ENCODE data around the gene KCNQ4. TPM values are rescaled to one million over a fixed set of nuclear protein-coding genes. Genes with fewer than 3 reads are reported as not detected.

Gene KCNQ4
- total RNA-seq, 1 donor from 2014 or later, result 14.5 TPM

DNA sequence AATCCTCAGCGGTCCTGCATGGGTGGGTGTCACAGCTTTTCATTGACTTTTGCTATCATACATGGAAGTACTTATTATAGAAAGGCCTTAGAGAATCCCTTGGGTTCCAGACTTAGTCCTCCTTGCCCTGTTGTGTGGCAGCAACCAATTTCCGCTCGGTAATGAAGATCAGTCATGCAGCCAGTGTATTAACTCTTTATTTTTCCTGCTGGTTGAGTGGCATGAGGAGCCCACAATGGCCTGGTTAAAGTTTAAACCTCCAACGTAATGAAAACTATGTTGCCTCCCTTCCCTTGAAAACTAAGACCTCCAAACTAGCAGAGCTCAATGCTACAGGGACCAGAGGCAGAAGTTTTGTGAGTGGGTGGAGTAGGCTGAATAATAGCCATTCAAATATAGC, 58.6 kb downstream of the KCNQ4 start:
- no peak overlapping the region for H3K4me3 ChIP-seq
- TF ChIP-seq CTCF (IDR thresholded peaks at IDR 0.05), result no peak
- no peak overlapping the region for H3K27ac ChIP-seq
- H3K36me3 ChIP-seq, result peaks cover 15 to 16% of the 10 kb centered on the region in 2 donors
- no peak for DNase-seq (ENCODE audit: low spot score in 2 of 2)
- intact Hi-C loops (cut with DNase I), result no loop called here
- no peaks in the 10 kb centered on the region for H3K9me3 ChIP-seq
- H3K4me1 ChIP-seq, result no peaks in the 10 kb centered on the region
- no peaks in the 10 kb centered on the region for H3K27me3 ChIP-seq

DNA sequence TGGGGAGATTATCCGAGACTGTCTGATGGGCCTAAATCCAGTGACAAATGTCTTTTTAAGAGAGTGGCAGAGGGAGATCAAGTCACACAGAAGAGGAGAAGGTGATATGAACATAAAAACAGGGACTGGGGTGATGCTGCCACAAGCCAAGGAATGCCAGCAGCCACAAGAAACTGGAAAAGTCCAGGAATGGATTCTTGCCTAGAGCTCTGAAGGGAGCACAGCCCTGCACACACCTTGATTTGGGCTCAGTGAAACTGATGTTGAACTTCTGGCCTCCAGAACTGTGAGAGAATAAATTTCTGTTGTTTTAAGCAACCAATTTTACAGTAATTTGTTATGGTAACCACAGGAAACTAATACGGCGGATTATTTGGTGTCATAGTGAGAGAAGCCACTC, 59.1 kb downstream of the KCNQ4 start:
- DNase-seq (ENCODE audit: low spot score in 2 of 2), result no peak
- Histone ChIP-seq H3K27me3 (no peaks in the 10 kb centered on the region), H3K4me1 (no peaks in the 10 kb centered on the region), H3K9me3 (no peaks in the 10 kb centered on the region), H3K27ac (no peak overlapping the region), H3K4me3 (no peak overlapping the region), H3K36me3 (peaks cover 15 to 16% of the 10 kb centered on the region in 2 donors)
- TF ChIP-seq CTCF (IDR thresholded peaks at IDR 0.05), result no peak
- intact Hi-C loops (cut with DNase I), result no loop called here

- DNase-seq (ENCODE audit: low spot score in 2 of 2), result no peak
- Histone ChIP-seq H3K27me3 (no peaks in the 10 kb centered on the region), H3K4me1 (peaks cover 0 to 3% of the 10 kb centered on the region in 2 donors), H3K36me3 (peaks cover 5 to 6% of the 10 kb centered on the region in 2 donors), H3K9me3 (no peaks in the 10 kb centered on the region), H3K4me3 (no peak overlapping the region), H3K27ac (no peak overlapping the region)
- intact Hi-C loops (cut with DNase I), result no loop called here
- TF ChIP-seq CTCF (IDR thresholded peaks at IDR 0.05), result no peak
Measured at GRCh38 chr1:40844079-40844478, 60.5 kb downstream of the KCNQ4 start.

- Histone ChIP-seq H3K4me1 (peaks cover 0 to 5% of the 10 kb centered on the region in 2 donors), H3K27ac (no peak overlapping the region), H3K27me3 (no peaks in the 10 kb centered on the region), H3K36me3 (no peaks in the 10 kb centered on the region), H3K4me3 (no peak overlapping the region), H3K9me3 (no peaks in the 10 kb centered on the region)
- TF ChIP-seq CTCF (IDR thresholded peaks at IDR 0.05), result no peak
- intact Hi-C loops (cut with DNase I), result no loop called here
- no peak for DNase-seq (ENCODE audit: low spot score in 2 of 2)
Measured at GRCh38 chr1:40844887-40845878, 61.6 kb downstream of the KCNQ4 start.

DNA sequence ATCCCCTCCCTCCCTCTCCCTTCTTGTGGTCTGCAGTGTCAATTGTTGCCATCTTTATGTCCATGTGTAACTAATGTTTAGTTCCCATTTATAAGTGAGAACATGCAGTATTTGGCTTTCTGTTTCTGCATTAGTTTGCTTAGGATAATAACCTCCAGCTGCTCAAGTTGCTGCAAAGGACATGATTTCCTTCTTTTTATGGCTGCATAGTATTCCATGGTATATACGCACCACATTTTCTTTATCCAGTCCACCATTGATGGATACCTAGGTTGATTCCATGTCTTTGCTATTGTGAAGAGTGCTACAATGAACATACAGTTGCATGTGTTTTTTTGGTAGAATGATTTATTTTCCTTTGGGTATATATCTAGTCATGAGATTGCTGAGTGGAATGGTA, 62.3 kb downstream of the KCNQ4 start:
- H3K27me3 ChIP-seq, result no peaks in the 10 kb centered on the region
- intact Hi-C loops (cut with DNase I), result no loop called here
- no peak for DNase-seq (ENCODE audit: low spot score in 2 of 2)
- H3K9me3 ChIP-seq, result no peaks in the 10 kb centered on the region
- no peak overlapping the region for H3K4me3 ChIP-seq
- H3K4me1 ChIP-seq, result peaks cover 0 to 5% of the 10 kb centered on the region in 2 donors
- no peak overlapping the region for H3K27ac ChIP-seq
- no peak for TF ChIP-seq CTCF (IDR thresholded peaks at IDR 0.05)
- H3K36me3 ChIP-seq, result no peaks in the 10 kb centered on the region

All from ascending aorta (tissue), 2 donors.